Mesenchymal stem cell (in vitro differentiated cells and primary cell): ENCODE measurements around the gene ASB10.

Source experiments
- DNase-seq: peaks from one replicate; pipeline ENCODE4 v3.0.0-alpha.2; 2013
- H2AFZ ChIP-seq: one replicate; pipeline ENCODE4 v1.6.1; 2013; ENCODE audit warnings: low read depth, mild to moderate bottlenecking, control low read depth, inconsistent platforms, low read length, moderate library complexity
- H2AK5ac ChIP-seq: 2 replicates; pipeline ENCODE4 v1.6.1; 2013; ENCODE audit warnings: low read length, moderate library complexity, mild to moderate bottlenecking, inconsistent platforms; ENCODE audit not compliant: severe bottlenecking
- H2BK120ac ChIP-seq: one replicate; pipeline ENCODE4 v1.6.1; 2013; ENCODE audit warnings: low read depth, mild to moderate bottlenecking, inconsistent platforms, low read length, moderate library complexity
- H2BK12ac ChIP-seq, 2 experiments: one replicate each; pipeline ENCODE4 v1.6.1; 2013; ENCODE audit warnings: inconsistent platforms in 2 of 2, low read length in 2 of 2, mild to moderate bottlenecking in 2 of 2, moderate library complexity in 2 of 2, control low read depth in 1 of 2
- H2BK15ac ChIP-seq: one replicate; pipeline ENCODE4 v1.6.1; 2013; ENCODE audit warnings: mild to moderate bottlenecking, low read depth, inconsistent platforms; ENCODE audit not compliant: poor library complexity, severe bottlenecking
- H2BK5ac ChIP-seq: 2 replicates; pipeline ENCODE4 v1.6.1; 2013; ENCODE audit warnings: low read depth, mild to moderate bottlenecking, low read length, control low read depth, inconsistent platforms; ENCODE audit not compliant: poor library complexity, severe bottlenecking
- H3K14ac ChIP-seq, 2 experiments: one replicate each; pipeline ENCODE4 v1.6.1; 2013; ENCODE audit warnings: inconsistent platforms in 2 of 2, low read length in 2 of 2, control low read depth in 1 of 2, mild to moderate bottlenecking in 1 of 2, moderate library complexity in 1 of 2
- H3K18ac ChIP-seq, 2 experiments: one replicate each; pipeline ENCODE4 v1.6.1; 2013; ENCODE audit warnings: inconsistent platforms in 2 of 2, low read length in 2 of 2, control low read depth in 1 of 2, low read depth in 1 of 2, mild to moderate bottlenecking in 1 of 2
- H3K23ac ChIP-seq, 2 experiments: one replicate each; pipeline ENCODE4 v1.6.1; 2013; ENCODE audit warnings: inconsistent platforms in 2 of 2, low read length in 2 of 2, mild to moderate bottlenecking in 2 of 2, moderate library complexity in 2 of 2, control low read depth in 1 of 2
- H3K27ac ChIP-seq: 2 replicates; pipeline ENCODE4 v1.5.1; 2013; ENCODE audit warnings: mild to moderate bottlenecking, moderate library complexity, low read length, control low read depth, inconsistent platforms; ENCODE audit not compliant: poor library complexity, severe bottlenecking
- H3K27me3 ChIP-seq, 2 experiments: 2 replicates each; pipeline versions ENCODE4 v1.6.1 to v1.7.0; 2013; ENCODE audit warnings: low read length in 2 of 2, mild to moderate bottlenecking in 2 of 2, moderate library complexity in 2 of 2, control low read depth in 1 of 2, inconsistent platforms in 1 of 2; ENCODE audit not compliant: control insufficient read depth in 1 of 2, insufficient read depth in 1 of 2
- H3K36me3 ChIP-seq, 2 experiments: 2 replicates each; pipeline versions ENCODE4 v1.6.1 to v1.7.0; 2013; ENCODE audit warnings: low read length in 2 of 2, control low read depth in 1 of 2, inconsistent platforms in 1 of 2, low read depth in 1 of 2, mild to moderate bottlenecking in 1 of 2; ENCODE audit not compliant: insufficient read depth in 2 of 2, control insufficient read depth in 1 of 2
- H3K4ac ChIP-seq, 2 experiments: one replicate each; pipeline ENCODE4 v1.6.1; 2013; ENCODE audit warnings: inconsistent platforms in 2 of 2, low read length in 2 of 2, mild to moderate bottlenecking in 2 of 2, moderate library complexity in 2 of 2, control low read depth in 1 of 2, low read depth in 1 of 2
- H3K4me1 ChIP-seq: 2 replicates; pipeline ENCODE4 v1.6.1; 2013; ENCODE audit warnings: low read depth, low read length, control low read depth; ENCODE audit not compliant: control insufficient read depth, insufficient read depth
- H3K4me2 ChIP-seq: 2 replicates; pipeline ENCODE4 v1.6.1; 2013; ENCODE audit warnings: low read length, mild to moderate bottlenecking, inconsistent platforms; ENCODE audit not compliant: poor library complexity, severe bottlenecking
- H3K4me3 ChIP-seq, 2 experiments: 2 replicates each; pipeline versions ENCODE4 v1.5.1 to v1.7.0; 2013; ENCODE audit warnings: low read length in 2 of 2, mild to moderate bottlenecking in 2 of 2, control low read depth in 1 of 2, low read depth in 1 of 2; ENCODE audit not compliant: insufficient read depth in 1 of 2
- H3K79me1 ChIP-seq: replicated peaks from 2 replicates; pipeline ENCODE4 v1.6.1; 2013; ENCODE audit warnings: mild to moderate bottlenecking, control low read depth, low read length, inconsistent platforms; ENCODE audit not compliant: poor library complexity, severe bottlenecking
- H3K9ac ChIP-seq: 2 replicates; pipeline ENCODE4 v1.7.0; 2013; ENCODE audit warnings: mild to moderate bottlenecking, low read length, moderate library complexity
- H3K9me3 ChIP-seq: 2 replicates; pipeline ENCODE4 v1.7.0; 2013; ENCODE audit warnings: mild to moderate bottlenecking, low read length; ENCODE audit not compliant: control insufficient read depth
- H4K8ac ChIP-seq: one replicate; pipeline ENCODE4 v1.6.1; 2013; ENCODE audit warnings: inconsistent platforms, mild to moderate bottlenecking, low read length, moderate library complexity
- H4K91ac ChIP-seq: one replicate; pipeline ENCODE4 v1.6.1; 2013; ENCODE audit warnings: mild to moderate bottlenecking, low read length, inconsistent platforms
- WGBS: methylation state at CpG from one replicate; pipeline ENCODE4 v1.1.7; 2013; ENCODE audit warnings: mixed read lengths; 5-methylcytosine and 5-hydroxymethylcytosine counted together

Gene ASB10

DNA sequence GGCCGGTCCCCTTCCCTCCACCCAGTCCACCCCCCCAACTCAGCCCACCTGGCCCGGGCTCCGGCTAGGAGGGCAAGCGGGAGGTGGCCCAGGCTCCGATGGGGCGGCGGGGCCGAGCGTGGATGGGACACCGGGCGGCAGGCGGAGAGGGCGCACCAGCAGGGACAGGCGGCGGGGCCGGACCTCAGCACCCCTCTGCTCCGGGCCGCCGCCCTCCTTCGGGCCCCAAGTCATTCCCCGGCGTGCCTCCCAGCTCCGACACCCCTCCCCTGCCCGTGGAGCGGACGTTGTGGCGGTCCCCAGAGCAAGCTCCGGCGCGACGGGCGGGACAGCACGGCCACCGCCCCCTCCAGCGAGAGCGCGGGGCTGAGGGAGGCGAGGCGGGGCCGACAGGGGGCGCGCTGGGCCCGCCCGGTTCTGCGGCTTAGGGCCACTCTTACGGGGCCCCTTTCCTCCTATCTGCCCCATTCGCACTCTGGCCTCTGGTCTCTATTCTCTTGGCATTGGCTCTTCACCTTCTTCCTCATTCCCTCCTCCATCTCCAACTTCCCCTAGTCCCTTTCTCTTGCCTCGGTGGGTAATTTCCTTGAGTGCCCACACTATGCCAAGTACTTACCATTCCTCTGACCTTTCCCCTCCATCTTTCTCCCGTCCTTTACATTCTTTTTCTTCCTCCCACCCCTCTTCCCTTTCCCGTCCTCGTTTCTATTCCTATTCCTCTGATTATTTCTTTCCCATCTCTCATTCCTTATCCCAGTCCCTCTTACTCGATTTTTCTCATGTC, 18.9 kb downstream of the ASB10 start:
- H3K27ac ChIP-seq, result no peak overlapping the region
- H4K91ac ChIP-seq, result no peak overlapping the region
- H4K8ac ChIP-seq, result no peak overlapping the region
- no peaks in the 10 kb centered on the region for H3K36me3 ChIP-seq
- peak overlapping the region; percentile 33 to 44 for H3K4me3 ChIP-seq
- no peak overlapping the region for H2AFZ ChIP-seq
- H2BK120ac ChIP-seq, result no peak overlapping the region
- H3K18ac ChIP-seq, result no peak overlapping the region
- DNase-seq, result no peak
- peak overlapping the region in 1 of 2 experiments; percentile 23 for H3K23ac ChIP-seq
- no peak overlapping the region for H2BK12ac ChIP-seq
- H2BK15ac ChIP-seq, result no peak overlapping the region
- no peak overlapping the region for H3K4ac ChIP-seq
- H3K27me3 ChIP-seq, result peaks cover 71 to 88% of the 10 kb centered on the region in 2 experiments
- peak overlapping the region; percentile 90 for H3K4me2 ChIP-seq
- peaks cover 16% of the 10 kb centered on the region for H3K4me1 ChIP-seq
- no peaks in the 10 kb centered on the region for H3K9me3 ChIP-seq
- 3% methylated on average over 43 of the region's 52 CpGs for WGBS
- no peak overlapping the region for H2BK5ac ChIP-seq
- no peak overlapping the region for H2AK5ac ChIP-seq
- H3K14ac ChIP-seq, result no peak overlapping the region
- H3K9ac ChIP-seq, result no peak overlapping the region
- no peaks in the 10 kb centered on the region for H3K79me1 ChIP-seq

DNA sequence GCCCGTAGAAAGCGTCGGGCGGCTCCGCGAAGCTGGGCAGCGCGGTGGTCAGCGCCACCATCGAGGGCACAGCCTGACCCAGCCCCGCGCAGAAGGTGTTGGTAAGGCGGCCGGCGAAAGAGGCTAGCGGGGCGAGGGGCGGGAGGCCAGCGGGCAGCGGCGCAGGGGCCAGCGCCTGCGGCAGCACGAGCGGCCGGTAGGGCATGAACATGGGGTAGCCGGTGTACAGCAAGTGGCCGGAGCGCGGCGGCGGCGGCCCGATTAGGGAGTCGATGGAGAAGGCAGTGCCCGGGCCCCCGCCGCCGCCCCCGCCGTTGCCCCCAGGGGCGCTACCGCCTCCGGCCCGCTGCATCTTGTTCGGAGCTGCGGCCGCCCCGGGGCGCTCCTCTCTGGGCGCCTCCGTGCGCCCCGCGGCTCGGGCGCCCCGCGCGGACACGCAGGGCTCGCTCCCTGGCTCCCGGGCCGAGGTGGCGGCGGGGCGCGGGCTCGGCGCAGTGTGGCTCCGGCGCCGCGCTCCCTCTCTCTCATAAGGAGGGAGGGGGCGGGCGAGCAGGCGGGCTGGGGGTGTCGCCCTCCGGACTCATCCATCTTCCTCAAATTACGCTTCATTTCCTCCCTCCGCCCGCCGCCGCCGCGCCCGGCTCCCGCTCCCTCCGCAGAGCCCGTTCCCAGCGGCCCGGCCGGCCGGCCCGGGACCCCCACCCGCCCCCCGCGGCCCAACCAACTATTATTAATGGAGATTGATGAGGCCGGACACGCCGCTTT, 19.7 kb downstream of the ASB10 start, which contains the start of gene GBX1:
TSS of gene GBX1 (minus strand) at position 498 of the 765 bp plus-strand sequence. CDS start at position 352, 146 bp downstream.
- WGBS, result 1% methylated on average over 34 of the region's 101 CpGs
- H4K8ac ChIP-seq, result peak within 1 kb of the TSS; percentile 6

DNA sequence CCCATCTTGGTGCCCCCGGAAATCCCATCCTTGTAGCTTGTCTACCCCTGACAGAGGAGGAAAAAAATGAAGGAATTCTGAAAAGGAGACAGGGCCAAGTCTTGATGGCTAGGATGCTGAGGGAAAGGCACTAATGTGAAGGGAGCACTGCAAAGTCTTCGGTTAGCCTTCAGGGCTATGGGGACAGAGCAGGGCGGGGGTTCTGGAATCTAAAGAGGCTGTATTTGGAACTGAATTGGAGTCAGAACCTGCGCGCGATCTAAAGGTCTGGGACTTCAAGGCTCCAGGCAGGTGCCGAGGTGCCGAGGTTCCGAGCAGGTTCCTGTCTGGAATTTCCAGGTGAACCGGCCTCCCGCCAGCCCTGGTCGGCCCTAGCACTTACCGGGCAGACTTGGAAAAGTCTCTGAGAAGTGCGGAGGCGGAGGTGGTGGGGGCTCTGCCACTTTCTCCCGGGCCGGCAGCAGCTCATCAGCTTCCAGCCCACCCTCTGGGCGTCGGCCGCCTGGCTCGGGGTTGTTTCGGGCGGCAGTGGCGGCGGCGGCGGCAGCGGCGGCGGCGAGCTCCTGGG, 20.3 kb downstream of the ASB10 start:
- WGBS, result 10% methylated on average over 31 of the region's 31 CpGs
- no peak overlapping the region for H3K4ac ChIP-seq

More for the DNA sequence above, 19.7 kb downstream of the ASB10 start, which contains the start of gene GBX1:
- Histone ChIP-seq H2BK5ac (no peak within 1 kb of the TSS), H3K79me1 (no peaks in the 10 kb centered on the region), H3K9ac (no peak within 1 kb of the TSS), H2AFZ (no peak within 1 kb of the TSS), H3K14ac (no peak within 1 kb of the TSS), H3K18ac (no peak within 1 kb of the TSS), H2BK15ac (no peak within 1 kb of the TSS), H3K4ac (no peak within 1 kb of the TSS), H2BK12ac (no peak within 1 kb of the TSS), H3K23ac (peak within 1 kb of the TSS in 1 of 2 experiments; percentile 85), H3K4me3 (peak within 1 kb of the TSS; percentile 33 to 47), H3K27ac (no peak within 1 kb of the TSS), H4K91ac (no peak within 1 kb of the TSS), H3K9me3 (no peaks in the 10 kb centered on the region), H3K4me1 (peaks cover 16% of the 10 kb centered on the region), H3K4me2 (peak within 1 kb of the TSS; percentile 90), H2AK5ac (no peak within 1 kb of the TSS), H3K27me3 (peaks cover 75 to 81% of the 10 kb centered on the region in 2 experiments), H3K36me3 (no peaks in the 10 kb centered on the region), H2BK120ac (no peak within 1 kb of the TSS)
- DNase-seq, result no peak

DNA sequence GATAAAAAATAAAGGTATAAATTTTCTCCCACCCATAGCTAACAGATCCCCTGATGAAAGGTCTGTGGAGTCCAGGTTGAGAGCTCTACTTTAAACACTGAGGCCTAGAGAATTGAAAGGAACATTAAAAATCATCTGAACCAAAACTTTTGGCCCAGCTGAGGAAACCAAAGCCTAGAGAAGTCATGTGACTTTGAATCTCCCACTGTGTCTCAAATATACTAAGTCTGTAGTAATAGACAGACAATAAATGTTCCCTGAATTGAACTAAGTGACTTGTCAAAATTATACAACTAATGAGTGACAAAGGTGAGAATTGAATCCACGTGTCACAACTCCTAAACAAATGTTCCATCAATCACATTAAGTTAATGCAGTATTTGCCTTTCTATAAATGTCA, 25.3 kb downstream of the ASB10 start:
- no peak overlapping the region for H3K9ac ChIP-seq
- no peak overlapping the region for H3K18ac ChIP-seq
- no peak overlapping the region for H4K91ac ChIP-seq
- DNase-seq, result no peak
- peaks cover 54 to 66% of the 10 kb centered on the region in 2 experiments for H3K27me3 ChIP-seq
- H2AFZ ChIP-seq, result no peak overlapping the region
- no peak overlapping the region for H3K27ac ChIP-seq
- no peaks in the 10 kb centered on the region for H3K36me3 ChIP-seq
- 37% methylated on average over 1 of the region's 1 CpG for WGBS
- peaks cover 1% of the 10 kb centered on the region for H3K4me1 ChIP-seq
- H4K8ac ChIP-seq, result no peak overlapping the region
- no peak overlapping the region for H3K4me2 ChIP-seq
- no peak overlapping the region for H3K23ac ChIP-seq
- no peak overlapping the region for H2AK5ac ChIP-seq
- H2BK12ac ChIP-seq, result no peak overlapping the region
- no peak overlapping the region for H3K4me3 ChIP-seq
- H3K4ac ChIP-seq, result no peak overlapping the region
- H2BK120ac ChIP-seq, result no peak overlapping the region
- no peaks in the 10 kb centered on the region for H3K9me3 ChIP-seq
- H2BK15ac ChIP-seq, result no peak overlapping the region
- no peaks in the 10 kb centered on the region for H3K79me1 ChIP-seq
- H3K14ac ChIP-seq, result no peak overlapping the region
- H2BK5ac ChIP-seq, result no peak overlapping the region

More for the DNA sequence above, 20.3 kb downstream of the ASB10 start:
- no peaks in the 10 kb centered on the region for H3K9me3 ChIP-seq
- peaks cover 74 to 75% of the 10 kb centered on the region in 2 experiments for H3K27me3 ChIP-seq
- H4K8ac ChIP-seq, result peak overlapping the region; percentile 6
- H2AK5ac ChIP-seq, result no peak overlapping the region
- peak overlapping the region in 1 of 2 experiments; percentile 85 for H3K23ac ChIP-seq
- H3K27ac ChIP-seq, result no peak overlapping the region
- H2BK12ac ChIP-seq, result no peak overlapping the region
- H3K9ac ChIP-seq, result no peak overlapping the region
- no peak overlapping the region for H2BK5ac ChIP-seq
- no peak overlapping the region for H3K18ac ChIP-seq
- H3K14ac ChIP-seq, result no peak overlapping the region
- H3K4me3 ChIP-seq, result peak overlapping the region in 1 of 2 experiments; percentile 47
- DNase-seq, result no peak
- H3K36me3 ChIP-seq, result no peaks in the 10 kb centered on the region
- no peaks in the 10 kb centered on the region for H3K79me1 ChIP-seq
- H2AFZ ChIP-seq, result no peak overlapping the region
- H4K91ac ChIP-seq, result no peak overlapping the region
- no peak overlapping the region for H2BK120ac ChIP-seq
- H3K4me2 ChIP-seq, result peak overlapping the region; percentile 90
- H3K4me1 ChIP-seq, result peaks cover 16% of the 10 kb centered on the region
- H2BK15ac ChIP-seq, result no peak overlapping the region
